ENCODE data around the gene NPPC. TPM values are rescaled to one million over a fixed set of nuclear protein-coding genes. Genes with fewer than 3 reads are reported as not detected.

The NPPC gene
- total RNA-seq, 1 donor from 2014 or later = 0.66 TPM

DNA sequence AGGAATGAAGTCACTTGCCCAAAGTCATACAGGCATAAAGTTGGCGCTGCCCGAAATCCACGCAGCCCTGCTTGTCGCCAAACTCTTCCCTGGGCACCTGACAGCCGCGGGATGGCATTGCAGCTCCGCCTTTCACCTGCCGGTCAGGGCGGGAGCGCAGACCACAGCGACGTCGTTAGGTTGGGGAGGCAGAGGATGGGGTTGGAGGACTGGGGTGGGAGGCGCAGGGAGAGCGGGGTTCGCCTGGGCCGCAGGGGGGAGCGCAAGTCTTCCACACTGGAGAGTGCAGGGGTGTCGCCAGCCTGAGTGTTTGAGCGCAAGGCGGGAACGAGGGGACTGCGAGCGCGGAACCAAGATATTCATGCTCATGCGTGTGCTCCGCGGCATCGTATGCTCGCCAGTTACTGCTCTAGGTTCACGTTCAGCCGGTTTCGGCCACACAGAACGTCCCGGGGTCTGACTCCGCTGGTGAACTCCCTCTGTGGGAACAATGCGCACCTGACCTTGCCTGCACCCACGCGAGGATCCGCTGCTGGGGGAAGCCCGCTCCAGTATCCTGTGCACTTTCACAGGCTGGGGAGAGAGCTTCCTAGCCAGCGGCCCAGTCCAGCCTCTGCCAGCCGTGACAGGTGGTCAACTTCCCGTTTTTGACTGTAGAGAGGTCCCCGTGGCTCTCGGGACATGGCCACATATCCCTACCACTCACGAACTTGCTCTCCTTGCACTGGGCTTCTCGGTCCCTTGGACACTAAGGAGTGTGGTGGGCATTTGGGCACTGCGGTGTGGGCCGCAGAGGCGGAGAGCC lies 767 bp upstream of the NPPC start:
- Mint-ChIP-seq H3K9me3 (ENCODE audit: unreplicated experiment) (peaks cover 2% of the 10 kb centered on the region), H3K27ac (ENCODE audit: unreplicated experiment) (peak overlapping the region; percentile 47), H3K27me3 (ENCODE audit: low read depth, unreplicated experiment) (peaks cover 75% of the 10 kb centered on the region), H3K4me3 (ENCODE audit: unreplicated experiment) (peak overlapping the region; percentile 71), H3K4me1 (ENCODE audit: low read depth, unreplicated experiment) (no peaks in the 10 kb centered on the region), H3K36me3 (ENCODE audit: low read depth, unreplicated experiment) (no peaks in the 10 kb centered on the region)
- Histone ChIP-seq H3K9me3 (ENCODE audit: insufficient read depth, low read depth, low read length) (no peaks in the 10 kb centered on the region), H4K20me1 (ENCODE audit: insufficient read depth, low read length) (no peaks in the 10 kb centered on the region), H3K4me1 (ENCODE audit: insufficient read depth, low read length) (peaks cover 12% of the 10 kb centered on the region), H3K27ac (ENCODE audit: low read depth, low read length) (no peak overlapping the region), H3K27me3 (ENCODE audit: insufficient read depth, low read length) (peaks cover 60% of the 10 kb centered on the region), H3K36me3 (ENCODE audit: insufficient read depth, low read length) (no peaks in the 10 kb centered on the region), H3K79me2 (ENCODE audit: insufficient read depth, low read length) (no peaks in the 10 kb centered on the region), H3K4me2 (ENCODE audit: low read length) (peak overlapping the region; percentile 90), H3K9ac (ENCODE audit: low read length) (no peak overlapping the region), H2AFZ (ENCODE audit: low read depth, low read length) (peak overlapping the region; percentile 52), H3K4me3 (ENCODE audit: insufficient read depth, low read depth, low read length) (peak overlapping the region; percentile 33)
- DNase-seq (ENCODE audit: low read depth) (no peak), FAIRE-seq (no peak)
- TF ChIP-seq, protein P1, sequence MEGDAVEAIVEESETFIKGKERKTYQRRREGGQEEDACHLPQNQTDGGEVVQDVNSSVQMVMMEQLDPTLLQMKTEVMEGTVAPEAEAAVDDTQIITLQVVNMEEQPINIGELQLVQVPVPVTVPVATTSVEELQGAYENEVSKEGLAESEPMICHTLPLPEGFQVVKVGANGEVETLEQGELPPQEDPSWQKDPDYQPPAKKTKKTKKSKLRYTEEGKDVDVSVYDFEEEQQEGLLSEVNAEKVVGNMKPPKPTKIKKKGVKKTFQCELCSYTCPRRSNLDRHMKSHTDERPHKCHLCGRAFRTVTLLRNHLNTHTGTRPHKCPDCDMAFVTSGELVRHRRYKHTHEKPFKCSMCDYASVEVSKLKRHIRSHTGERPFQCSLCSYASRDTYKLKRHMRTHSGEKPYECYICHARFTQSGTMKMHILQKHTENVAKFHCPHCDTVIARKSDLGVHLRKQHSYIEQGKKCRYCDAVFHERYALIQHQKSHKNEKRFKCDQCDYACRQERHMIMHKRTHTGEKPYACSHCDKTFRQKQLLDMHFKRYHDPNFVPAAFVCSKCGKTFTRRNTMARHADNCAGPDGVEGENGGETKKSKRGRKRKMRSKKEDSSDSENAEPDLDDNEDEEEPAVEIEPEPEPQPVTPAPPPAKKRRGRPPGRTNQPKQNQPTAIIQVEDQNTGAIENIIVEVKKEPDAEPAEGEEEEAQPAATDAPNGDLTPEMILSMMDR (IDR thresholded peaks at IDR 0.05; ENCODE audit: insufficient read depth, low read depth, low read length) = no peak
- TF ChIP-seq EZH2 (IDR thresholded peaks at IDR 0.05; ENCODE audit: insufficient read depth, low read length) = peak; percentile 37

DNA sequence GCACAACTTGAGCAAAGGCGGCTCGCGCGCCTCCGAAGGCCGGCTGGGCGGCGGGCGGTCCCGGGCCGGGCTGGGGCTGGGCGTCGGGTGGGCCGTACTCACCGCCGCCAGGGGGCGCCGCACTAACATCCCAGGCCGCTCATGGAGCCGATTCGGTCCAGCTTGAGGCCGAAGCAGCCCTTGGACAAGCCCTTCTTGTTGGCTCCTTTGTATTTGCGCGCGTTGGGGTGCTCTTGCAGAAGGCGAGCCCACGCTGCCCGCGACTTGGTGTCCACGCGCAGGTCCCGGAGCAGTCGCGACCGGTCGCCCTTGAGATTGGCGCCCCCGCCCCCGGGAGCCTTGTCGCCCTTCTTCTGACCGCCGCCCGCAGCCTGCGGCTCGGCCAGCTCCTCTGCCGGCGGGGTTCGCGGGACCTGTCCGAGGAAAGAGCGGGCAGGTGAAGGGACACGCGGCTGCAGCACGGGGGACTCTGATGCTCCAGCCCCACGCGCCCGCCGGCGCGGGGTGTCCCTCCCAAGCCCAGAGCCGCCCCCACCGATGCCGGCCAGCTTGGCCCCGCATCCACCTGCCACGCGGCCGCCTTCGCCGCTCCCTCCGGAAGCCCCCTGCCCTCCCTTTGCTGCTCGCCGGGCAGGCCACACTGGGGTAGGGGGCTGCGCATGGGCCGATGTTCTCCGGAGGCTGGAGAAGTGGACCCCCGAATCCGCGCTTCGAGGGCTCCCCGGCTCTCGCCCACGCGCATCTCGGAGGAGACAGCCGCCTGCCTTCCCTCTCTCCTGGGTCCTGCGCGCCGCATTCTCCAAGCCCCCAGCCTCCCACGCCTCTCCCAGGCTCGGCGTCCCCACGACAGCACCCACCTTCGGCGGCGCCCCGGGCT lies 655 bp downstream of the NPPC start:
- Histone ChIP-seq H3K4me2 (ENCODE audit: low read length) (peak overlapping the region; percentile 90), H3K36me3 (ENCODE audit: insufficient read depth, low read length) (no peaks in the 10 kb centered on the region), H3K27me3 (ENCODE audit: insufficient read depth, low read length) (peaks cover 56% of the 10 kb centered on the region), H3K79me2 (ENCODE audit: insufficient read depth, low read length) (no peaks in the 10 kb centered on the region), H4K20me1 (ENCODE audit: insufficient read depth, low read length) (no peaks in the 10 kb centered on the region), H2AFZ (ENCODE audit: low read depth, low read length) (peak overlapping the region; percentile 86), H3K27ac (ENCODE audit: low read depth, low read length) (no peak overlapping the region), H3K9me3 (ENCODE audit: insufficient read depth, low read depth, low read length) (no peaks in the 10 kb centered on the region), H3K9ac (ENCODE audit: low read length) (peak overlapping the region; percentile 3), H3K4me3 (ENCODE audit: insufficient read depth, low read depth, low read length) (peak overlapping the region; percentile 33), H3K4me1 (ENCODE audit: insufficient read depth, low read length) (peaks cover 12% of the 10 kb centered on the region)
- peak; percentile 68 for DNase-seq (ENCODE audit: low read depth)
- no peak for FAIRE-seq
- H3K4me1 Mint-ChIP-seq (ENCODE audit: low read depth, unreplicated experiment) = no peaks in the 10 kb centered on the region
- peaks cover 64% of the 10 kb centered on the region for H3K27me3 Mint-ChIP-seq (ENCODE audit: low read depth, unreplicated experiment)
- TF ChIP-seq EZH2 (IDR thresholded peaks at IDR 0.05; ENCODE audit: insufficient read depth, low read length) = peak; percentile 29
- TF ChIP-seq, protein P1 (IDR thresholded peaks at IDR 0.05; ENCODE audit: insufficient read depth, low read depth, low read length) = peak; percentile 49
- no peak overlapping the region for H3K27ac Mint-ChIP-seq (ENCODE audit: unreplicated experiment)
- no peaks in the 10 kb centered on the region for H3K36me3 Mint-ChIP-seq (ENCODE audit: low read depth, unreplicated experiment)
- peaks cover 2% of the 10 kb centered on the region for H3K9me3 Mint-ChIP-seq (ENCODE audit: unreplicated experiment)
- H3K4me3 Mint-ChIP-seq (ENCODE audit: unreplicated experiment) = peak overlapping the region; percentile 68

Data from astrocyte (in vitro differentiated cells and primary cell).